Sciatic nerve (tissue), 2 donors: ENCODE data around the gene DRAM1. TPM values are rescaled to one million over a fixed set of nuclear protein-coding genes. Genes with fewer than 3 reads are reported as not detected.

ENCODE experiments used
- ATAC-seq: fragments of 200-7000 bp; cut with Tn5 transposase; one replicate; pipeline ENCODE4 v1.9.1; 2020; ENCODE audit warnings: mild to moderate bottlenecking, moderate library complexity
- DNase-seq: peaks from one replicate; pipeline ENCODE4 v3.0.0-alpha.2; 2020; ENCODE audit warnings: low spot score
- intact Hi-C: fragments of 100-400 bp; cut with DNase I; formaldehyde crosslinking; loops from one replicate; pipeline ENCODE4 v1.14.2; 2022
- total RNA-seq: library from RNA; stranded (reverse); fragmentation: NEBNext Ultra II Directional; extraction: Animal tissue kit (Norgen Biotek cat#: 25700); gene quantifications from one replicate; pipeline ENCODE4 v1.2.1, GENCODE V29; 2021
- donor health status: DM: no; HTN: no; CAD: no.
- donor health status: DM: no; HTN: no; CAD: no.

Gene DRAM1
- total RNA-seq, 1 donor from 2014 or later, result 21.6 TPM

DNA sequence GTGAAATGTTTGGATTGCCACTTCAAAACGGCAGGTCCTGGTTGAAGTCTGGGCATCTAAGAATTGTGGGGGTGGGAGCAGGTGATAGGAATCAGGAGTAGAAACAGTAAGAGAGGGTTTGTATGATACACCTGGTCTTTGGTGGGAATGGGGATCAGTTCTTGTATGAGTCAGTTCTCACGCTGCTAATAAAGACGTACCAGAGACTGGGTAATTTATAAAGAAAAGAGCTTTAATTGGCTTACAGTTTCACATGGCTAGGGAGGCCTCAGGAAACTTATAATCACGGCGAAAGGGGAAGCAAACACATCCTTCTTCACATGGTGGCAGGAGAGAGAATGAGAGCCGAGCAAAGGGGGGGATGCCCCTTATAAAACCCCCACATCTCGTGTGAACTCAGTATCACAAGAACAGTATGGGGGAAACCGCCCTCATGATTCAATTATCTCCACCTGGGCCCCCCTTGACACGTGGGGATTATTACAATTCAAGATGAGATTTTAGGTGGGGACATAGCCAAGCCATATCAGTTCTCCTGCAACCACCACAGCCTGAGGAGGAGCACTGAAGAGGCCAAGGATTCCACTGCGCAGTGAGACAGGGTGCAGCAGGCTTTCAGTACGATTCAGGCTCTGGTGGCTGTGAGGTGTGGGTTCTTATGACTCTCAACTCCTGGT, 52.1 kb downstream of the DRAM1 start:
- intact Hi-C loops, result no loop called here
- ATAC-seq (no peak), DNase-seq (no peak)

DNA sequence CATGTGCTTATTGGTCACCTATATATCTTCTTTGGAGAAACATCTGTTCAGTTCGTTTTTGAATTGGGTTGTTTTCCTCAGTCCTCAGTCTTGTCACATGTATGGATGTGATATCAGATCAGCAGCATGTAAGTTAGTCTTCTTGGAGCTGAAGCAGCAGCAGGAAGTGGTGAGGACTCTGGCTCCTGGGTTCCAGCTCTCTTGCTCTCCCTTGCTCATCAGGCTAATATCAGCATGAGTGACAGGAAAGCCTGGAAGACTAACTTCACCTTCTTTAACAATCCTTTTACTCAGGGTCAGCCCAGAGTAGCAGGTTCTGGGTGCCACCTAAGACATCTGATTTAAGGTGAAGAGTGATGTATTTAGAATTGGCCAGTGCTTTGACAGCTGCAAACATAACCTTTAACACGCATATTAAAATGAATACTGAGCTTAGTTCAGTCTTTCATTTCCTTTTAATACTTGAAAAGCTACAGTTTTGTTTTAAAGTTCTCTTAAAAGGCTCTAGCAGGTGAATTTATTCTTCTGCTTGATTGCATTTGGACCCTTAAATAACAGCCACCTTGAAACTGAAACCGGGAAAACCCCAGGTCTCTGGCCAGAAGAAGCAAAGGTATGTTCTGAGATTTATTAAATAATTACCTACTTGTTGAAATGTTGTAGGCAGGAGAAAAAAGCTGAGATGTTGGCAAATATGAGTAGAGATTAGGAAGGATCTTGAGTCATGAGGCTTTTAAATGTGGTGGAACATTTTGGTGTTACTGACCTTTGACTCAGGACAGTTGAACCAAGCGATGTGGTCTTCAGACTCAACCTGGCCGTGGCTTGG, 54.3 kb downstream of the DRAM1 start:
- DNase-seq (no peak), ATAC-seq (no peak)
- intact Hi-C loops, result no loop called here

DNA sequence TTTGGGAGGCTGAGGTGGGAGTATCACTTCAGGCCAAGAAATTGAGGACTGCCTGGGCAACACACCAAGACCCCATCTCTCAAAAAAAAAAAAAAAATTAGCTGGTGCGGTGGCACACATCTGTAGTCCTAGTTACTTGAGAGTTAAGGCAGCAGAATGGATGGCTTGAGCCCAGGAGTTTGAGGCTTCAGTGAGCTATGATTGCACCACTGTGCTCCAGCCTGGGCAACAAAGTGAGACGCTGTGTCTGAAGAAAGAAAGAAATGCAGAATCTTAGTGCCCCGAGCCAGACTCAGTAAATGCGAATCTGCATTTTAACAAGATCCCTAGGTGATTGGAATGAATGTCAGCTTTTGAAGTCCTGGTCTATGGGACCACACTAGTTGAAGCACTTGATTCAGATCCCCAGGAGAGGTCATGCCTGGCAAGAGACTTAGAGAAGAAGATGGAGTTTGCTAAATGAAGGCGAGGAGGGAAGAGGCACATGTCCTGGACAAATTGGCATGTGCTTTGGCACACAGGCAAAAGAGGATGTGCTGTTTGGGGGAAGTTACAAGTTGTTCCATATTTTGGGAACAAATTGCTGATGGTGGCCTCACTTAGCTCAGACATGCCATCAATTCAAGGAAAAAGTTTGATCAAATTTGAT, 56.6 kb downstream of the DRAM1 start:
- DNase-seq, result no peak

DNA sequence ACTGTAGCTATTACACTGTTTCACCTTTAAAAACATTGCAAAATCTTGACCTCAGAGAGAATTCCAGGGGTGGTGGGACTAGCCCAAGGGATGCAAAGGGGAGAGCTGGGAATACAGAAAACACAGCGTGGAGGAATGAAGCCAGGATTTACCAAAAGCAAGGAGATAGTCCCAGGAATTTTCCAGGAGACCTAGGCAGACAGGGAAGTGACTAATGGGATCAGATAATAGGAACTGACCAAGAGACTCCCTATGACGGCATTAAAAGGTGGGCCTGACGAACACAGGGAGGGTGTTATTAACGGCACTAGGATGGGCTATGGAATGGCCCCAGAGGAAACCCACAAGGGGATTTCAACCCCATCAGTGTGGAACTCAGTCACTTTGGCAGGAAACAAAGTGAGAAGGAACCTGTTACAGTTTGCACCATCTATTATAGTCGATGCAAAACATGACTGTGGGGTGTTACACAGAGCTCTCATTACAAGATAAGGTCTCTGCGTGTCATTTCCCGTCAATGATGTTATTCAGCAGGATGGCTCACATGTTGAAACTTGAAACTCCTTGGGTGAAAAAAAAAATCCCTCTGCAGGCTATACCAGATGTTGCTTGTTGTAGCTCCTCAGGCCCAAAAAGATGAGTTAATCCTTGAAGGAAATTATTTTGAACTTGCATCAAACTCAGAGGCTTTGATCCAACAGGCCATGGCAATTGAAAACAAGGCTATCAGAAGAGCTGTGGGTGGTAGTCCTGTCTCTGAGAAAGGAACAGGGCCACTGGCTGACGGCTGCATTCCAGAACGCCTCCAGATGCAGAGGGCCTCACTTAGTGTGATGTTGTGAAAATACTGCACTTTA, 58.7 kb downstream of the DRAM1 start:
- ATAC-seq (peak; percentile 90), DNase-seq (peak; percentile 67)
- intact Hi-C loops, result no loop called here

More for the DNA sequence above, 56.6 kb downstream of the DRAM1 start:
- intact Hi-C loops, result no loop called here
- peak; percentile 14 for ATAC-seq

DNA sequence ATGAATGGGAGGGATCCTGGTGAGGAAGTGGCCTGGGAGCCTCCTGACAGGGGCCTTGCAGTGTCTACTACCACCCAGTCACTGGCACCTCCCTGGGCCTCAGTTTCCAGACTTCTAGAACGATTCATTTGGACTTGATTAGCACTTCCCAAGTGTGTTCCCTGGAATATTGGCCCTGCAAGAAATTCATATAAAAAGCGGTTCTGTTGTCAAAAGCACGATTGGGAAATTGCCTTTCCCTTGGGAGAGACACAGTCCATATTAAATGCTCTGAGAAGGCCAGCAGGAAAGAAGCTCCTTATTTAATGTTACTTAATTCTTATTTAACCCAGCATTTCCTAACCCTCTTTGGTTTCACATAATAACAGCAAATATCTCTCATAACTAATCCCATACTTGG, 61.9 kb downstream of the DRAM1 start:
- peak; percentile 8 for ATAC-seq

DNA sequence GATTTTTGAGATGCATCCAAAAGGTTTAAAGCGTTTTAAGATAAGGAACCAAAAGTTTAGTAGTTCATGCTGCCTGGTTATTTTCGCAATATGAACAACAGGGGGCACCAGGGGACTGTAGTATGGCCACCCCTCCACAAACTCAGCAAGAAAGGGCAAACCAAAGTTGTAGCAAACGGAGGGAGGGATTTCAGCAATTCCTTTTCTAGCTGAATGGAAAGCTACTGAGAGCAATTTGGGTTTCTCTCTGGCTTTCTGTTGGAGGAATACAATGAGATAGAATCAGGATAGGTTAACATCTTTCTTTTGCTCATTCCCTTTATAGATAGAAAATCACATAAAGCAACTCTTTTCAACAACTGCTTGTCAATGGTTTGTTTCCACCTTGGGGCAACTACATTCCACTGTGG, 62.5 kb downstream of the DRAM1 start:
- intact Hi-C loops, result no loop called here
- DNase-seq, result no peak
- ATAC-seq, result peak; percentile 66

More for the DNA sequence above, 61.9 kb downstream of the DRAM1 start:
- intact Hi-C loops, result no loop called here
- DNase-seq, result no peak

DNA sequence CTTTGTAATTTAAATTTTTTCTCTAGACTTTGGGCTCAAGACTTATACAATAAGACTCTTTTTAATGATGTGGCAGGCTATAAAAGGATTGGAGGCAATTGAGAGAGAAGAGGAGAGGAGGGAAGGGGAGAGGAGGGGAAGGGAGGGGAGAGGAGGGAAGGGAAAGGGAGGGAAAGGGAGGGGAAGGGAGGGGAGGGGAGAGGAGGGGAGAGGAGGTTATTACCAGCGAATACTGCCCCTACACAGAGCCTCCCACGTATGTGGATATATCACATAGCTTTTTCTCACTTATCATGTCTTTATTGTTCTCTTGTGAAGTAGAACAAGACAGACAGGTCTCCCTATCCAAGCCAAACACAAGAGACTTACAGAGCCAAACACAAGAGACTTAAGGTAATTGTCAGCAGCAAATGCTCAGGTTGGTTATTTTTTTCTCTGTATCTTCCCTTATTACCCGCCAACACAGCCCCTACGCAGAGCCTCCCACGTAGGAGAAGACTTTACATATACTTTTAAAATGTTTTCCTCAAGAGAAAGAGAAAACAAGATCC, 63.1 kb downstream of the DRAM1 start:
- DNase-seq (no peak), ATAC-seq (no peak)
- intact Hi-C loops, result no loop called here

DNA sequence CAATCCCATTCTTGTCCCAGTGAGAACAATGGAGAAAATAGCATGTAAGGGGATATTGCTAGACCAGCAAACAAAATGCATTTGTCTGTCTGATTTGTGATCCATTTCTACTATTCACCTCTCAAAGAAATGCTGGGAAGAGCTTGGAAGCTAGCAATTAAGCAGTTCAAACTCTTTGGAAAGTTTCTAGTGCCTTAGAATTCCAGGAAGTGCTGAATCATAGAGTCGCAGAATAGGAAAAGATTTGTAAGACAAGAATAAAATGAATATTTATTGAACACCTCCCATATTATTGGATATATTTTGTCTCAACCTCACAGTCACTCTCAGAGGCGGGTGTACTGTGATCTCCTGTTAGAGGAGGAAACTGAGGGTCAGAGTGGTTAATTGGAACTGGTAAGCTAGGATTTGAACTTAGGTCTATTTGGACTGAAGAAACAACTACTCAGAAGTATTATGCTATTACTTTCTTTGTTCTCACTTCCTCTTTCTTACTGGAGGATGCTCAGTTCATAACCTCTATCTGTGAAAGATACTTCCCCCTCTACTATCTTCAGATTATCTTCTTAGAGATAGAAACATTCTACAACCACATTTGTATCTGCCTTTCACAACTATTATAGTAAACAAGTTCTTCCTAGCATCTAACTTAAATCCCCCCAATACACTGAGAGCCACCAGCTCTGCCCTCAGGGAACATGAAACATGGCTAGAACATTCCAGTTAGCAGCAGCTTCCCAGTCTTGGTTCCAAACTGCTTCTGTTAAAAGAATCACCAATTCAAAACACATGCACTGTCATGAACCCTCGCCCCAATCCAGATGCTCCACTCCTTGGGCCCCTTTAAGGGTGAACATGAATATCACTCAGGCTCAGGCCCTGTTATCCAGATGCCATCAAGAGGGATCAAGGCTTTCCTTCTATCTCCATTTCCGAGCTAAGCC, 64.2 kb downstream of the DRAM1 start:
- DNase-seq, result no peak
- intact Hi-C loops, result no loop called here
- ATAC-seq, result no peak

DNA sequence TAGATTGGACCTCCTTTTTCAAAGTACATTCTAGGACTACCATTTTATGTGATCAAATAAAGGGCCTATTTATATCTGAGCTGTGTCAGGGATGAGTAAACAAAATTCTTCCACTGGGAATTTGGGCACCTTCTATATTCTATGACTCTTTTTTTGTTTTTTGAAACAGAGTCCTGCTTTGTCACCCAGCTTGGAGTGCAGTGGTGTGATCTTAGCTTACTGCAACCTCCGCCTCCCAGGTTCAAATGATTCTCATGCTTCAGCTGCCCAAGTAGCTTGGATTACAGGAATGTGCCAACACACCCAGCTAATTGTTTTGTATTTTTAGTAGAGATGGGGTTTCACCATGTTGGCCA, 64.8 kb downstream of the DRAM1 start:
- intact Hi-C loops, result no loop called here
- ATAC-seq, result no peak
- no peak for DNase-seq

DNA sequence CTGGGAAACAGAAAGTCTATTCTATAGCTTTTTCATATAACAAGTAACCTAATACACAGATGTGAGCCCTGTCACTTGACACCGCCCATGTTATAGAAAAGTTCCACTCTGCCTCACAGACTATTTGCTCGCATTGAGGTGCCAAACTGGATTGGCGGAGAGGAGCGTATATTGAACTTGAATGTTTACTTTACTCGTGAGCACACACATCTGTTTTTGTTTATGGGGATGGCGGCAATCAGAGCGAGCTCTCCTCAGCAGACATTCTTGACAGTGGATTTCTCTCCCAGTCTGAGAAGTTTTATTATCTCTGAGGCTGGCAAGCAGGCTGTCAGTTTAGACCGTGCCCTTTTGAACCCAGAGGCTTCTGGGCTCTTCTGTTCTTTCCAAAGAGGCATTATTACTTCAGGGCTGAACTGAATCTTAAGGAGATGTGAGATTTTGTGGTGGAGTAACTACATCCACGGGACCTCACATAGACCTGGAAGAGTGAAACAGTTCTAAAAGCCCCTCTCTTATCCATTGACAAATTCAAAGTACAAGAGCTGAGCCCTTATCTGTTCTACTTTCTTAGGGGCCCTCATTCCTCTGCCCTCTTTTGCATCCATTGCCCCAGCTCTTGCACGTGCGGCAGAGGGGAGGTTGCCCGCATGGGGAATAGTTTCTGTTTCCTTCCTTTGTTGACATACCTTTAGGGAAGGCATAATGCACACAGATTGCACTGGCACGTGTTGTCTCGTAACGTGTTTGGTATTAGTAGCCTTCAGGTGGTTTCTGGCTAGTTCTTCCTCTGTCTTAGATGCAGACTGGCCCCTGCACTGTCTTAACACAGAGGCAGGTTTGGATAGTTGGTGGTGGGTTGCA, 68.2 kb downstream of the DRAM1 start:
- ATAC-seq, result peak; percentile 68
- intact Hi-C loops, result no loop called here

DNA sequence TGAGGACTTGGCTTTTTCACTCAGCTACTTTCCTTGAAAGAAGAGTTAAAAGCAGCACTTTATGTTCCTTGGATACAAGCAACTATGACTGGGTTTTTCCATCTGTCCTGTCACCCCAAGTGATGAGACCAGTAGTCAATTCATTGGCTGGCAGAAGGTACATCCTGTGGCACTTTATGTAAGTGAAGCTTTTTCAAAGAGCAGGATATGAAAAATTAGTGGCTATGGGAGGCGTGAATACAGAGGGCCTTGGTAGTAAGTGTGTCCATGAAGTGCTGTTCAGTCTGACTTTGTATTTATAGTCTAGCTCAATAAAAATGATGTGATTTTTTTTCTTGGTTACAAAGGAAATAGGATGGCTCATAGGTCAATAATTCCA, 68.8 kb downstream of the DRAM1 start:
- ATAC-seq (peak; percentile 46), DNase-seq (no peak)
- intact Hi-C loops, result no loop called here

More for the DNA sequence above, 68.2 kb downstream of the DRAM1 start:
- DNase-seq, result no peak

DNA sequence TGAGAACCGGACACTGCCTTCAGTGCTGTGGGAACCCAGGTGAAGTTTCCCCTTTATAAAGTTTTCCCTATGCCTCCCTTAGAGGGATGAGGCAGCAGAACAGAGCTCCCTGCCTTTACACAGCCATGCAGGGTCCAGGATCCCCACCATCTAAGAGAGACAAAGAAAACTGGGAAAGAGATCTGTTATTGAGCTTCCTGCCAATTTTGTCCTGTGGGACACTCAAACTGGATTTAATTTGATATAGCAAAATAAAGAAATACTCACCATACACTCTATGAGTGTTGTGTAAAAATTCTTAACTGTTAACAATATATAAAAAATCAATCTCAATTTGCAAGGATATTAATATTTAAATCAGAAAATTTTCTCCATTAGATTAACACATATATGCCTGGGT, 69.9 kb downstream of the DRAM1 start:
- ATAC-seq (no peak), DNase-seq (no peak)
- intact Hi-C loops, result no loop called here

DNA sequence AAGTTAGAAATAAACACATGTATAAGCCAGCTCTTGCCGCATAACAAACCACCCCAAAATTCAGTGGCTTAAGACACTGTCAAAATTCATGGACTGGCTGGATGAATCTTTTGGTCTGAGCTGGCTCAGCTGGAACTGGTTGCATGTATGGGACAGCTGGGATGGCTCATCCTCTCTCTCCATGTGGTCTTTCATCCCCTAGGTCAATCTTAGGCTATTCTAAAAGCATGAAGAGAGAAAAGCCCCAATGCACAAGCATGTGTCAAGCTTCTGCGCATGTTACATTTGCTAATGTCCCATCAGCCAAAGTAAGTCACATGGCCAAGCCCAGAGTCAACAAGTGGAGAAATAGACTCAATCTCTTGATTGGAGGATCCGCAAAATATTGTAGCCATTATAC, 71.0 kb downstream of the DRAM1 start:
- no peak for ATAC-seq
- intact Hi-C loops, result no loop called here
- no peak for DNase-seq

DNA sequence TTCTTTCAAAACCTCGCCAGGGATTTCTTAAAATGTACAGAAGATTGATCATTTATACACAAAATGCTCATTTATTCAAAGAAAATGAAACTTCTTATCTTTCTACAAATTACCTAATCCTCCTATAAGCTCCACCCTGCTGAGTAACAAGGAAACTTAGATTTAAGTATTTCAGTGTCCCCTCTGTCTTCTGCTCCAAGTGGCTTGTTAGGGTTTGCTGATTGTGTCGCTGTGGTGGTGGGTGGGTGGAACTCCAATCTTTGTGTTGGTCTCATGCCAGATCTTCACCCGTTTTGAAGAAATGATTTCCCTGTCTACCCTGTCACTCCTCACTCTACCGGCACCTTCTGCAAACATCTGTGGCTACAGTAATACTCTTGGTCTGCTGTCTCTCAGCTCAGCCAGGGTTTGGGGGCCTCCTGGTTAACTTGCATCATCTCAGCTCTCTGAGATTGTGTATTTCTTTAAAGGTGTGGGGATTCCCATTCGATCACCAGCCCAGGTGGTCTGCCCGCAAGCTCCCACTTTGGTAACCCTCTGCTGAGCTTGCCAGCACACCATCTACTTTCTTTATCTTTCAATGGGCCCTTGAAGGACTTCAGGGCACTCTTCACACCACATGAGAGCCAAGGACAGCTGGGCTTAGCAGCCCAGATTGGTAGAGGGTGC, 73.8 kb downstream of the DRAM1 start:
- no peak for ATAC-seq
- no peak for DNase-seq
- intact Hi-C loops, result no loop called here

DNA sequence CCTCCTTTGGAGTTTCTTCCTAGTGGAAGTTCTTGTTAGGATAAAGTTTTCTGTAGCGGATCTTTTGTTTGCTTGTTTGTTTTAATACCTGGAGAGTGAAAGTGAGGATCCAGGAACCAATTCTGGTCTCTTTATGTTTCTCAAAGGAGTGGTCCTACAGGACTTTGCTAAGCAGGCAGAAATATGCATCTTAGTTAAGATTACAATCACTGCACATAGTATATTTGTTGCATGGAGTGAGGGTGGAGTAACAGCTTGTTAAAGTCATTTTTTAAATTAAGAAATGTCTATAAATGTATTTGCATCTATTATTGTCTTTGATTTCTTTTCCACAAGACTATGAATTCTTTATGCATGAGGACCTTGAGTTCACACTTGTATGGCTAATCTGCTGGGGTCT, 76.7 kb downstream of the DRAM1 start:
- intact Hi-C loops, result no loop called here
- DNase-seq (no peak), ATAC-seq (no peak)

DNA sequence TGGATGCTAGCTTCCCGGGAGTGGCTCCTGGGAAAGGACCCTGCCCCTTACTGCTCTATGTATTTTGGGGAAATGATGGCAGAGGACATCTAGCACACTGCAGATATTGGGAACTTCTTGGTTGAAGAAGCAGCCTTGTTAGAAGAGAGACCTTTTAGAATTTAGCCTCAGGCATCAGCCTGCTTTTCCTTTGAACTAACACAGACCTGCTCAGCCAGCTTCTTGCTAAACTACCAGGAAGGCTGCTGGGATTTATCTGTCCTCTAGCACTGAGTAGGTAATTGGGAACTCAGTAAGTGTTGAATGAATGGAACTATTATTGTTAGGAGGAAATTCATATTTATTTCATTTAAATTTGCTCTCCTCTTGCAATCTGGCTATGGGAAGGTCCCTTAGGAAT, 77.3 kb downstream of the DRAM1 start:
- DNase-seq (no peak), ATAC-seq (no peak)
- intact Hi-C loops, result no loop called here
